Central memory CD4-positive, alpha-beta T cell (primary cell): Measurements from ENCODE around the gene KRT28.

Experiments used
- DNase-seq: peaks from one replicate; pipeline ENCODE4 v3.0.0; 2022
- total RNA-seq, 3 experiments: gene quantifications; one replicate each; lab custom pipeline; 2026; lab: John Stamatoyannopoulos, UW

Gene KRT28
- total RNA-seq: 0 reads per million in 3 experiments

GRCh38 chr17:40799859-40800258, at the start of gene KRT28:
KRT28 (minus strand) TSS chr17:40799959; CDS start chr17:40799893, 66 bp downstream.
- no peak for DNase-seq

DNA sequence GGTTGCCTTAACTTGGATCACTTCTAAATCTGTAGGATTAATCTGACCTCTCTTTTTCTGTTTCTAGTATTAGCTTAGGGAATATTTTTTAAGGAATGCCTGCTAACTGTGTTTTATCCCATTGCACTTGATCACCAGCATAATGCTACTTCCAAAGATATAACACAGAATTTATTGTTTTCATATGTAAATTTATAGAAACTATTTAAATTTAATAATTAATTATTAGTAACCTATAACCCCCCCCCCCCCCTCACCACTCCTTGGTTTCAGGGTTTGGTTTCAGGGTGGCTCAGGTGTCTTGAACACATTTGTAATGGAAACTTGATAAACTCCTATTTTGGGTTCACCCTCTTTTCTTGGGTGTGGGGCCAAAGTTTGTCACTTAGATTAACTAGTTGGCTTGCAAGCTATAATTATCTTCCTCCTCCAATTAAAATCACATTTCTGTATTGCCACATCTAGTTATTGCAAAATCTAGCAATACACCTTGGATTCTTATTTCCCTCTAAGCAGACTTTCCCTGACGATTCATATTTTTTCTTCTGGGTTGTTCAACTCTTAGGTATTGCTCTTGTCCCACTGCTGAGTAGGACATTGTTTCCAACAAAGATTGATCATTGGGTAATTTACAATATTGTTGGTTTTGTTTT, 49.0 kb upstream of the KRT28 start:
- DNase-seq: no peak

DNA sequence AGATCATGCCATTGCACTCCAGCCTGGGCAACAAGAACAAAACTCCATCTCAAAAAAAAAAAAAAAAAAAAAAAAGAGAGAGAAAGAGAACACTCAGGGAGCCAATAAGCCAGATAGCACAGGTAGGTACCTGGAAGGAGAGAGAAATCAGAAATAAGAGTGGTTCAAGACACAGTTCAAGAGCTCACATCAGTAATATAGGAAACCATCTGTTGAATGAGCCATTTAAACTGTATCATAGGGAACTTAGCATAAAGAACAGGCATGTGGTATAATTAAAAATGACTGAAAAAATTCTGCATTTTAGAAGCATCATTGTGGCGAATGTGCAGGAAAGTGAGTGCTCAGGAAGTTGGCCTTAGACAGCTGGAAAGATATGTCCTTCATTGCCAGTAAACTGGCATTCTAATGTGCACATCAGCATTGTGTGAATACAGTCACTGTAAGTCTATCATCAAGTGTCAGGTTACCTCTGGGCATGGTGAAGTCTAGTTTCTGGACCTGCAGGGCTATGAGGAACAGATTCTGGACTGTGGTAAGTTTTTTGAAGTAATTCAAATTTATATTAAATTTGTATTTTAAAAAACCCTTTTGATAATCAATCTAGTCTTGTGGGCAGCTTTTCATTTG, 46.9 kb upstream of the KRT28 start:
- no peak for DNase-seq

DNA sequence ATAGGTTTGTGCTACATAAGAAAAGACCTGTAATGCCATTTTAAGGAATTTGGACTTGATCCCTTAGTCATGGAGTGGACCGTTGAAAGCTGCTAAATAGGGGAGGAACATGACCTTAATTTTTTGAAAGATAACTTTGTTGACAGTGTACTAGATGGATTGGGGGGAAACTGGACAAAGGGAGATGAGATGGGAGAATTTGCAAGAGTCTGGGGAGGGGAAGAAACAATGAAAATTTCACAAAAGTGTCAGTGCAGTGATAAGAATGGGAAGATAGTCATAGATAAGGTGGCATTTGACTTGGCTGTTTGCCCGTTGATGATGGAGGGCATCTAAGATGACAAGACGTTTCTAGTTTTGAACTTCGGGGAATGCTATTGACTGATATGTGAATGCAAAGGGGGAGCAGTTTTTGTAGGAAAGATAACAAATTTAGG, 44.9 kb upstream of the KRT28 start:
- DNase-seq: no peak

- DNase-seq: no peak
These were observed 43.5 kb upstream of the KRT28 start for GRCh38 chr17:40843242-40843641.

DNA sequence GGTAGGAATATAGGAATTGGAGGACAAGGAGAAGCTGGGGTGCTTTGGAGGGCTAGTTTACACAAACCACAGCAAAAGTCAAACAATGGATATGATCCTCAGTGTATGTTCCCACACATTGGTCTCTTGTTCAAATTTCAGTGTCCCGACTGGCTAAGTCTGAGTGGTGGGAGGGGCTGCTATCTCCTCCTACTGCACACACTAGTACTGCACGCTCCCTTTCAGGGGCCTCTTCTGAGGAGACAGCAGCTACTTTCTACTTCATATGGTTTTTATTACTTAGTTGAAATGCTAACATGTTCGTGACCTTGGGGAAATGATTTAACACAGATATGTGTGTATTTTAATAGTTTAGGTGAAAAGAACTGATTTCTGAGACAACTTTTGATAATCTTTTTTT, 41.5 kb upstream of the KRT28 start:
- DNase-seq: no peak

- no peak for DNase-seq
These were observed 39.4 kb upstream of the KRT28 start for GRCh38 chr17:40839194-40839593.

- DNase-seq: no peak
These were observed 36.3 kb upstream of the KRT28 start for GRCh38 chr17:40836020-40836419.

GRCh38 chr17:40833882-40834281, 34.1 kb upstream of the KRT28 start:
- DNase-seq: no peak

DNA sequence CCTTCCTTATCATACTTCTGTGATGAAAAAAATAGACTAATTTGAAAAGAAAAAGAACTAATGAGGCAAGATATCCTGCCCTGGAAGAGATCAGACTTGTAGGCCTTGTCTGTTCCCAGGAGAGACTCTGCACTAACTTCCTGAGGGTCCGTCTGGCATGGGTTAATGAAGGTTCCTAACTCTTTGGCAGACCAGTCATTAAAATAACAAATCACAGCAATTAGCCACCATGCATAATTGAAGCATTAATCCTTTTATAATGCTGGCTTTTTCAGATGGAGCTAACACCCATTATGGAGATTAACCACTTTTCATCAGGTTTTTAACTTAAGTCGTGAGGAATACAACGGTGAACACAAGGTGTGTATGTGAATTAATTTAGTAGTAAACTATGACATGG, 33.1 kb upstream of the KRT28 start:
- no peak for DNase-seq

DNA sequence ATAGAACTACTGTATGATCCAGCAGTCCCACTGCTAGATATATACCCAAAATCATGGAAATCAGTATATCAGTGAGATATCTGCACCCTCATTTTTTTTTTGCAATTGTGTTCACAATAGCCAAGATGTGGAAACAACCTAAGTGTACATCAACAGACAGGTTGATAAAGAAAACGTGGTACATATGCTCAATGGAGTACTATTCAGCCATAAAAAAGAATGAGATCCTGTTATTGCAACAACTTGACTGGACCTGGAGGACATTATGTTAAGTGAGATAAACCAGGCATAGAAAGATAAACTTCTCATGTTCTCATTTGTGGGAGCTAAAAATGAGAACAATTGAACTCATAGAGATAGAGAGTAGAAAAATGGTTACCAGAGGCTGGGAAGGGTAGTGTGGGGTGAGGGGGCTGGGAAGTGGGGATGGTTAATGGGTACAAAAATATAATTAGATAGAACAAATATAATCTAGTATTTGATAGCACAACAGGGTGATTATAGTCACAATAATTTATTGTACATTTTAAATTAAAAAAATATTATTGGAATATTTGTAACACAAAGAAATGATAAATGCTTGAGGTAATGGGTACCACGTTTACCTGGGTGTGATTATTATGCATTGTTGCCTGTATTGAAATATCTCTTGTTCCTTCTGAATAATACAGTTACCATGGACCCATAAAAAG, 30.5 kb upstream of the KRT28 start:
- DNase-seq: no peak

DNA sequence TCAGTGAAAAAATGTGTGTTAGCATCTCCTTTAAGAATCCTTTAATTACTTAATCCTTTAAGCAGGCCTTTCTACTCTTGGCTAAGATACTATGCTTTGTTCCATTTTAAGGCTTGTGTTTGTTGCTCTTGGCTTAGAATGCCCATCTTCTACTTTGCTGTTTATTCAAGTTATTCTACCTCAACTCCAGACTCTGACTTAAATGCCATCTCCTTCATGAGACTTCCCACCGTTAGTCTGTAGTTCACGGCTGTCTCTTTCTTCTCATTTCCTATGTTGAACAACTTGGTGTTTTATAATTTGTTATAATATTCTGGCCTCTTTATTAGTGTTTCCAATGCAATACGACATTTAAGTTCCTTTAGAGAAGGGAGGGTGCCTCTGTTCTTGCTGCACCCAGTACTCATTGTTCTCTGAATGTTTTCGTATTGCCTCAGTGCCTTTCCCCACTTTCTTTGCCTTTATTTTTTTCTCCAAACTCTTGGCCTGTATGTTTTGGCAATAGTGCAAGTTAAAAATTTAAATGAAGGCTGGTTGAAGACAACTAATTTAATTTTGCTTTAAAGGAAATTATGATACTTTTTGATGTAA, 28.8 kb upstream of the KRT28 start:
- no peak for DNase-seq

DNA sequence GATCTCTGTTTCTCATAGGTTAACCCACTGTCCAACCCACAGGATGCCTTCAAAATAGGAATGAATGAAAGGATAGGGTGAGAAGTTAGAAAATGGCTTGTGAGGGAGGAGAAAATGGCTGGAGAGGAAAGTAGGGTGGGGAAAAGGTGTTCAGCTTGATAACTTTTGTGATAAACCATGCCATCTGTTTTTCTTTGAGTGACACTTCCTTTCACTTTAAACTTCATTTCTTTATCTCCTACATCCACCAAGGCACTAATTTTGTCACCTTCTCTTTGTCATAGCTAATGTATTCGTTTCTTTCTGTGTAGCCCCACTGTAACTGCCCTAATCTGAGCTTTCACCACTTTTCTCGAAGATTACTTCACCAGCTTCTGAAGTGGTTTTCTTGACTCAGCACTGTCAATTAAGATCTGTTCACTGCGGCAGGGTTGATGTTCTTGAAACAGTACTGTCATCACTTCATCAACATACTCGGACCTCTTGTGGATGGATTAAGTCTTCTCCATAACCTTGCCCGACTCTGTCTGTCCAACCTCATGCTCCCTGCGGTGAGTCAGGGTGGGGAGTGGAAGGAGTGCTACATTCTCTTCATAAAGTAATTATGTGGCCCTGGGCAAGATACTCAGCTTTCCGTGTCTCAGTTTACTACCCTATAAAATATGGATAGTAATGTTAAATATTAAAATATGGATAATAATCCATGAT, 28.1 kb upstream of the KRT28 start:
- DNase-seq: no peak

DNA sequence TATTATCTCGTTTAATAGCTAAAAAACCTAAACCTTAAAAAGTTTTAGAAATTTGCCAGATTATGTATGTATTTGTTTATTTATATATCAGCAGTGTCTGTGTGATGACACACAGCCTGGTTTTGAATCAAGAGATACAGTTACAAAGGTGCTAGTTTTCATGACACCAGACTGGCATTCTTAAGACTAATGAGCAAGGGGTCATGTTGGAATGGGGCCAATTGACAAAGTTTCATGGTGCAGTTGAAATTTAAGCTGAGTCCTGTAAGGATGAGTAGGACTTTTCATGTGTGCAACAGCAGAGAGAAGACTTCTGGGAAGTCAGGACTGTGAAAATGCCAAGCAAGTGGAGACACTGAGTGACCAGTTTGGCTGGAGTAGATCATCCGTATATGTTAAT, 25.8 kb upstream of the KRT28 start:
- DNase-seq: no peak

GRCh38 chr17:40824015-40824832, 24.5 kb upstream of the KRT28 start:
- DNase-seq: no peak

DNA sequence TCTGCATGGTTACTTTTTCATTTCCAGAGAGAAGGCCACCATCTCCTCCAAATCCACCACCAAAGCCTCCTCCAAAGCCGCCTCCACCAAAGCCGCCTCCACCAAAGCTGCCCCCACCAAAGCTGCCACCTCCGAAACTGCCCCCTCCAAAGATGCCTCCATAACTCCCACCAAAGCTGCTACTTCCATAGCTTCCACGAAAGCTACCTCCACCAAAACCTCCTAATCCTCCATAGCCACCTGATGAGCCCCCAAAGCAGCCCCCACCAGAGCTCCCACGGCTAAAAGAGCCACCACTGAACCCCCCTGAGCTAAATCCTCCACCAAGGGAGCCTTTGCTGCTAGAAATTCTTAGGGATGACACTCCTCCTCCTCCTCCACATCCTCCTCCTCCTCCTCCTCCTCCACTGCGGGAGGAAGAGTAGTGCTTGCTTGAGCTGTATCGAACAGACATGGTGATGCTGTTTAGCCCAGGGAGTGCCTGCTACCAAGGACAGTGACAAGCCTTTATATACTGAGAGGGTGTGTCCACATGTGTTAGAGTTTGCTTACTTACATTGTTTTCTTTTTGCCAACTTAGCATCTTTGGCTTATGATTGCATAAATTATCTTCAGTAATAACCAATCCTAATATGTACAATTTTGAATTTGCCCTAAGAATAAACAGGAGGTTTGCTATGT, 22.5 kb upstream of the KRT28 start, which contains the start of gene KRT10:
TSS of gene KRT10 (minus strand) at position 483 of the 681 bp plus-strand sequence. CDS start at position 454, 29 bp downstream.
- no peak for DNase-seq

DNA sequence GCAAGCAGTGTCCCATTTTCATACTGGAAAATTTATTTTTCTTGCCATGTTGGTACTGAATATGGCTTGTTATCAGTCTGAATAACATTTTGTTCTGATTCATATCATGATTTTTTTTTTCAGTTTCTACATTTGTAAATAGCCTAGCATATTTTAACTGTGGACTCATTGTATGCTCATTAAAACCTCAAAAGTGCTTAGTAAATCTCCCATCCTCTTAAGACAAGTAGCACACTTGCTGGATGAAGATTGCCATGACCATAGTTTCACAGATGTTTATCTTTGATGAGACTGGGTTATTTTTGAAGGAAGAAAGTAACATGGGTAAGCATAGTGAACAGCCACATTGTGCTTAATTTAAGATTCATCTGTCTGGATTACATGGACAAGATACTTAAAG, 21.8 kb upstream of the KRT28 start:
- no peak for DNase-seq

DNA sequence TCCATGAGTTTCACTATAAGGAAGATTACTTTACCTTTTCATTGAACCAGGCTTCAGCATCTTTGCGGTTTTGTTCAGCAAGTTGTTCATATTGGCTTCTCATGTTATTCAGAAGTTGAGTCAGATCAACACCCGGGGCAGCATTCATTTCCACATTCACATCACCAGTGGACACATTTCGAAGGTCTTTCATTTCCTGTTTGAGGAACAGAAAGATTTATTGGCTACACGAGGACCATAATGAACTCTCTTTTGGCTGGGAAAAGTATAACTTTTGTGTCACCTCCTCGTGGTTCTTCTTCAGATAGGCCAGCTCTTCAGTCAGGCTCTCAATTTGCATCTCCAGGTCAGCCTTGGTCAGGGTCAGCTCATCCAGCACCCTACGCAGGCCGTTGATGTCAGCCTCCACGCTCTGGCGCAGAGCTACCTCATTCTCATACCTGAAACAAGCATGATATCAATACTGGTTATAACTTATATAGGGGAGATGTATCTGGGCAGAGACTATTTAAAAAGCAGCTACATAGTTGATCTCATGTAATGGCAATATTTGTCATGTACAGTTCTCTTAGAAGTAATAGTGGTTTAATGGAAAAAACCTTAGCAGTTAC, 20.6 kb upstream of the KRT28 start:
- no peak for DNase-seq

- DNase-seq: no peak
These were observed 19.9 kb upstream of the KRT28 start for GRCh38 chr17:40819528-40820125.

- peak; percentile 80 for DNase-seq
These were observed 19.2 kb upstream of the KRT28 start for GRCh38 chr17:40818733-40819527.
